ENCODE measurements around the gene DENND1A.

DENND1A gene

DNA sequence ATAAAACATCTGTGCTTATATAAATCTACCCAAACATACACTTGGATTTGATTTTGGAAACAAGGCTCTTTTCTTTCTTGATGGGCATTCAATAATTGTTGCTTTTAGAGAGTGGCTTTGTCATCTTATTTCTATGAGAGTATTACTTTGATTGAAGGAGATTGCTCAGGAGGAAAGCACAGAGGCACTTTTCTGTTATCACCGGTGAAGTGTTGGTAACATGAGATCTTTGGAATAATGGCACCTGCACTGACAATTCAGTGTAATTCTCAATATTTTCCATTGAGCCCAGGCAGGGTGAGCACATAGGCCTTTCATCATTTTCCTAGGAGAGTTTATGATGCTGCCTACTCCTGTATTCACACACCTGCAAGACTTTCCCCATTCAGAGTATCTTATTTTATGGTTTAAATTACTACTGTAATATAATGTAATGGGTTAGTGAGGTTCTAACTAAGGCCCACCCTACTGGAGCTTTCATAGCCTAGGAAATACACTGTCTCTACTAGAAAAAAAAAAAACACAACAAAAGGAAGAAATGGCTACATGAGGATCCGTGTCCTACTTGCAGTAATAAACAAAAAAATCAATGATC lies 244.3 kb downstream of the DENND1A start:
- no peak overlapping the region for H3K4me3 ChIP-seq
- TF ChIP-seq, protein P1, sequence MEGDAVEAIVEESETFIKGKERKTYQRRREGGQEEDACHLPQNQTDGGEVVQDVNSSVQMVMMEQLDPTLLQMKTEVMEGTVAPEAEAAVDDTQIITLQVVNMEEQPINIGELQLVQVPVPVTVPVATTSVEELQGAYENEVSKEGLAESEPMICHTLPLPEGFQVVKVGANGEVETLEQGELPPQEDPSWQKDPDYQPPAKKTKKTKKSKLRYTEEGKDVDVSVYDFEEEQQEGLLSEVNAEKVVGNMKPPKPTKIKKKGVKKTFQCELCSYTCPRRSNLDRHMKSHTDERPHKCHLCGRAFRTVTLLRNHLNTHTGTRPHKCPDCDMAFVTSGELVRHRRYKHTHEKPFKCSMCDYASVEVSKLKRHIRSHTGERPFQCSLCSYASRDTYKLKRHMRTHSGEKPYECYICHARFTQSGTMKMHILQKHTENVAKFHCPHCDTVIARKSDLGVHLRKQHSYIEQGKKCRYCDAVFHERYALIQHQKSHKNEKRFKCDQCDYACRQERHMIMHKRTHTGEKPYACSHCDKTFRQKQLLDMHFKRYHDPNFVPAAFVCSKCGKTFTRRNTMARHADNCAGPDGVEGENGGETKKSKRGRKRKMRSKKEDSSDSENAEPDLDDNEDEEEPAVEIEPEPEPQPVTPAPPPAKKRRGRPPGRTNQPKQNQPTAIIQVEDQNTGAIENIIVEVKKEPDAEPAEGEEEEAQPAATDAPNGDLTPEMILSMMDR (IDR thresholded peaks at IDR 0.05): no peak
- intact Hi-C loops (cut with DNase I; ENCODE audit: low total_unique reads): no loop called here
- no peak overlapping the region for H3K27ac ChIP-seq
- no peaks in the 10 kb centered on the region for H3K27me3 ChIP-seq
- H3K9me3 ChIP-seq: no peaks in the 10 kb centered on the region
- H3K4me1 ChIP-seq: peaks cover 0 to 7% (median 0%) of the 10 kb centered on the region in 4 donors
- no peak for DNase-seq
- H3K36me3 ChIP-seq: no peaks in the 10 kb centered on the region

GRCh38 chr9:123684393-123685149 lies 245.4 kb downstream of the DENND1A start:
- H3K4me3 ChIP-seq: no peak overlapping the region
- intact Hi-C loops (cut with DNase I; ENCODE audit: low total_unique reads): no loop called here
- DNase-seq: no peak
- peaks cover 0 to 10% (median under 1%) of the 10 kb centered on the region in 4 donors for H3K4me1 ChIP-seq
- TF ChIP-seq, protein P1 (IDR thresholded peaks at IDR 0.05): no peak
- no peaks in the 10 kb centered on the region for H3K9me3 ChIP-seq
- H3K27me3 ChIP-seq: no peaks in the 10 kb centered on the region
- H3K27ac ChIP-seq: no peak overlapping the region
- H3K36me3 ChIP-seq: no peaks in the 10 kb centered on the region

DNA sequence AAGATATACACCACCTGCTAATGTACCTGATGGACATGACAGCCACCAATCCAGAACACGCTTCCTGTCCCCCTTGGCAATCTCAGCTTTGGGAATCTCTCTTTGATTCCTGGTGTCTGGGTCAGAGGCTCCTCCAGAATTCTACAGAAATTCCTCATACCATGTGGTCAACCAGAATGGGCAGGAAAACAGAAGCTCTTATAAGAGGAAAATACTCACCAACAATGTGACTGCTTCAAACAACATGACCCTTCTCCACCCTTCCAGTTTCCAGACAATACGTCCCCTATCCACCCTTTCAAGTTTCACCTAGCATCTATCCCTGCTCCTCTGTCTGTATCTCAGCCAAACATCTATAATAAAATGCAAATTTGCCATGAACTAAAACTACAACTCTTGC lies 247.2 kb downstream of the DENND1A start:
- TF ChIP-seq, protein P1 (IDR thresholded peaks at IDR 0.05): no peak
- Histone ChIP-seq H3K9me3 (no peaks in the 10 kb centered on the region), H3K36me3 (no peaks in the 10 kb centered on the region), H3K27me3 (no peaks in the 10 kb centered on the region), H3K4me3 (no peak overlapping the region), H3K4me1 (peaks cover 0 to 23% (median 8%) of the 10 kb centered on the region in 4 donors), H3K27ac (no peak overlapping the region)
- intact Hi-C loops (cut with DNase I; ENCODE audit: low total_unique reads): no loop called here
- DNase-seq: no peak

DNA sequence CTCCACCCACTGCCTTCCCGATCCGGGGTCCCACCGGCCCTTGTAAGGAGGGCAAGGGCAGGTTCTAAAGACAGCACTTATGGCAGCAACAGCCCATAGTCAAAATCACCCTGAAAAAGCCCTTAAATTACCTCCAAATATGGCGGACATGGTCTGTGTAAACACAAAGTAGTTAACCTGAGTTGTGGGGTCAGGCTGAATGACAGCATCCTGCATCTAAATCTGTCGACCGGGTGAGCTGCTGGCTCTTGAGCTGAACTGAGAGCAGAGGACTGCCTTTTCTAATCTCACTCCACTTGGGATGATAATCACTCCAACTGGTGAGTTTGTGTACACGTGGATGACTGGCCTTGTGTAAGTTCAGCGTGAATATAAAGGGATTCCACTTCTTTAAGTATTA lies 249.6 kb downstream of the DENND1A start:
- Histone ChIP-seq H3K4me1 (peaks cover 0 to 16% (median 8%) of the 10 kb centered on the region in 4 donors), H3K27ac (no peak overlapping the region), H3K27me3 (no peaks in the 10 kb centered on the region), H3K36me3 (no peaks in the 10 kb centered on the region), H3K9me3 (no peaks in the 10 kb centered on the region), H3K4me3 (no peak overlapping the region)
- TF ChIP-seq, protein P1 (IDR thresholded peaks at IDR 0.05): no peak
- no peak for DNase-seq
- intact Hi-C loops (cut with DNase I; ENCODE audit: low total_unique reads): no loop called here

DNA sequence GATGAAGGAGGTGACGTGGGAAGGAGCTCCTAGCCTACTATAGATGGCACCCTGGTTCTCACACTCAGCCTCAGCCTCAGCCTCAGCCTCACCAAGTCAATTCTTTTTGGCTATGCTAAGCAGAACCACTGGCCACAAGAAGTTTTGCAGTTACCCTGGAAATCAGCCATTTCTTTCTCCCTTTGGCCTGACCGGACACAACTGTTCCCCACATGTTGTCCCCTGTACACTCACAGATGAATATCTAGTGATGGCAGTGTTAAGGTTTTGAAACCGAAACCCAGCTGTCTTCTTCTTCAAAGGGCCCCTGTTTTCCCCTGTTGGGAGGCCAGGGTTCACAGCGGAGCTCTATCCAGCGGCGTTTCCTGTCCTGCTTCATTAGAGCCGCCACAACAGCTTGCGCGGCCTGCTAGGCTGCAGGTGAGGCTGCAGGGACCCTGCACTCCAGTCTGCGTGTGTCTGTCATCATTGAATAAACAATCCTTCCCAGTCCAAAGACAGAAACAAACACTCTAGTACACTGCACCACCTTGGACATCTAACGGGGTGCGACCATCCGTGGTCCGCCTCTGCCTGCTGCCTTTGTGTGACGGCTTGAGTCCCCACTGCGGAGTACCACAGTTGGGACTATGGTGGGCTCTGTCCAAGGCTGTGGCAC lies 250.5 kb downstream of the DENND1A start:
- no peak overlapping the region for H3K4me3 ChIP-seq
- H3K9me3 ChIP-seq: no peaks in the 10 kb centered on the region
- no peaks in the 10 kb centered on the region for H3K27me3 ChIP-seq
- TF ChIP-seq, protein P1 (IDR thresholded peaks at IDR 0.05): no peak
- intact Hi-C loops (cut with DNase I; ENCODE audit: low total_unique reads): no loop called here
- H3K27ac ChIP-seq: no peak overlapping the region
- peaks cover 0 to 16% (median 8%) of the 10 kb centered on the region in 4 donors for H3K4me1 ChIP-seq
- DNase-seq: no peak
- no peaks in the 10 kb centered on the region for H3K36me3 ChIP-seq

All from tibial artery (tissue), 4 donors.